BJ (cell line): Measurements from ENCODE around the gene KRTAP5-7. TPM values are rescaled to one million over a fixed set of nuclear protein-coding genes. Genes with fewer than 3 reads are reported as not detected.

Experiments
- CTCF ChIA-PET: fragments of 350-600 bp; formaldehyde crosslinking; extraction: SDS; loops from one replicate; lab custom pipeline; 2021; ENCODE audit warnings: antibody characterized with exemption, inconsistent platforms; lab: Yijun Ruan, JAX
- POLR2A ChIA-PET: fragments of 300-600 bp; sonication (Branson Sonifier 250); formaldehyde crosslinking; extraction: SDS; loops from one replicate; lab custom pipeline; 2021; ENCODE audit warnings: antibody characterized with exemption; lab: Charles Lee
- DNase-seq: peaks from one replicate; pipeline ENCODE4 v3.0.0-alpha.2; 2011; ENCODE audit warnings: low read depth
- H3K27me3 ChIP-seq: 2 replicates; pipeline ENCODE4 v1.6.0; 2011; ENCODE audit warnings: low read length; ENCODE audit not compliant: control insufficient read depth, insufficient read depth
- H3K36me3 ChIP-seq: 2 replicates; pipeline ENCODE4 v1.5.1; 2011; ENCODE audit warnings: low read length; ENCODE audit not compliant: control insufficient read depth, insufficient read depth
- H3K4me3 ChIP-seq: 2 replicates; pipeline ENCODE4 v1.5.1; 2011; ENCODE audit warnings: low read depth, mild to moderate bottlenecking, control low read depth, low read length
- polyA plus RNA-seq: library from polyadenylated mRNA; depleted of rRNA; stranded (reverse); fragments of >200 nt; gene quantifications from 2 replicates; pipeline ENCODE4 v1.2.3, GENCODE V29; 2011
- TF ChIP-seq, protein P1 (sequence below): IDR thresholded peaks from 2 replicates; pipeline ENCODE4 v1.5.1; 2011; ENCODE audit warnings: low read depth, mild to moderate bottlenecking, control low read depth, inconsistent platforms, low read length, moderate library complexity; ENCODE audit not compliant: insufficient read depth

The KRTAP5-7 gene
- polyA plus RNA-seq, 1 experiment = not detected

DNA sequence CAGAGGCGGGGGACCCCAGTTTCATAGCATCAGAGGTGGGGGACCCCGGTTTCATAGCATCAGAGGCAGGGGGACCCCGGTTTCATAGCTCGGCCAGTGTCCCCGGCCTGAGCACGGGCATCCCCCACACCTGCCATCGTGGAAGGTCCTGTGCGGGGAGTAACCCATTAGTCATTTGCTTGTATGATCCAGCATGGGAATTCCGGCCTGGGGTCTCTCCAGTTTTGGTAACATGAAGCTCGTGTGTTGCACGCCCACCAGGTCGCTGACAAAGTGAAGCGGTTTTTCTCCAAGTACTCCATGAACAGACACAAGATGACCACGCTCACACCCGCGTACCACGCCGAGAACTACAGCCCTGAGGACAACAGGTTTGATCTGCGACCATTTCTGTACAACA, 29.0 kb upstream of the KRTAP5-7 start:
- no peaks in the 10 kb centered on the region for H3K27me3 ChIP-seq
- TF ChIP-seq, protein P1, sequence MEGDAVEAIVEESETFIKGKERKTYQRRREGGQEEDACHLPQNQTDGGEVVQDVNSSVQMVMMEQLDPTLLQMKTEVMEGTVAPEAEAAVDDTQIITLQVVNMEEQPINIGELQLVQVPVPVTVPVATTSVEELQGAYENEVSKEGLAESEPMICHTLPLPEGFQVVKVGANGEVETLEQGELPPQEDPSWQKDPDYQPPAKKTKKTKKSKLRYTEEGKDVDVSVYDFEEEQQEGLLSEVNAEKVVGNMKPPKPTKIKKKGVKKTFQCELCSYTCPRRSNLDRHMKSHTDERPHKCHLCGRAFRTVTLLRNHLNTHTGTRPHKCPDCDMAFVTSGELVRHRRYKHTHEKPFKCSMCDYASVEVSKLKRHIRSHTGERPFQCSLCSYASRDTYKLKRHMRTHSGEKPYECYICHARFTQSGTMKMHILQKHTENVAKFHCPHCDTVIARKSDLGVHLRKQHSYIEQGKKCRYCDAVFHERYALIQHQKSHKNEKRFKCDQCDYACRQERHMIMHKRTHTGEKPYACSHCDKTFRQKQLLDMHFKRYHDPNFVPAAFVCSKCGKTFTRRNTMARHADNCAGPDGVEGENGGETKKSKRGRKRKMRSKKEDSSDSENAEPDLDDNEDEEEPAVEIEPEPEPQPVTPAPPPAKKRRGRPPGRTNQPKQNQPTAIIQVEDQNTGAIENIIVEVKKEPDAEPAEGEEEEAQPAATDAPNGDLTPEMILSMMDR = no peak
- CTCF ChIA-PET = interaction anchor here (0.6 kb wide), 1 partner anchor 1015 kb away, joined by 6 read pairs; no protein-coding TSS in a partner anchor
- POLR2A ChIA-PET = no interaction called here
- no peak overlapping the region for H3K4me3 ChIP-seq
- H3K36me3 ChIP-seq = peaks cover 38% of the 10 kb centered on the region
- no peak for DNase-seq

DNA sequence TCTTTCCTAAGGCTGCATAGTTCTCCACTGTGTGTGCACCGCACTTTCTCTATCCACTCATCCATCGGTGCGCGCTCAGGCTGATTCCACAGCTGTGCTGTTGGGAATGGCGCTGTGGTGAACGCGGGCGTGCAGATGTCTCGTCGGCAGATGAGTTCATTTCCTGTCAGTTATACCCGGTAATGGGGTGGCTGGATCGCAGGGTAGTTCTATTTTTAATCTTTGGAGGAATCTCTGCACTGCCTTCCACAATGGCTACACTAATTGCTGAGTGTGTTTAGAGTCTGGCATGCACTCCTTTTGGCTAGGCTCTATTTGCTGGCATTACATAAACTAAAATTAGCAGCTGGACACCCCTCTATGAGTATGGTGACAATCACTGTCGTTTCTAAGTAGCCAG, 27.9 kb upstream of the KRTAP5-7 start:
- DNase-seq = no peak
- no peak overlapping the region for H3K4me3 ChIP-seq
- peaks cover 38% of the 10 kb centered on the region for H3K36me3 ChIP-seq
- H3K27me3 ChIP-seq = no peaks in the 10 kb centered on the region
- ChIA-PET CTCF (interaction anchor here (0.7 kb wide), 1 partner anchor 432 kb away, joined by 3 read pairs; no protein-coding TSS in a partner anchor), POLR2A (no interaction called here)
- TF ChIP-seq, protein P1 = no peak

- POLR2A ChIA-PET = no interaction called here
- CTCF ChIA-PET = interaction anchor here (0.7 kb wide), 1 partner anchor 431 kb away, joined by 3 read pairs; no protein-coding TSS in a partner anchor
- H3K36me3 ChIP-seq = peaks cover 38% of the 10 kb centered on the region
Observed at GRCh38 chr11:71499546-71499945, 27.5 kb upstream of the KRTAP5-7 start.

DNA sequence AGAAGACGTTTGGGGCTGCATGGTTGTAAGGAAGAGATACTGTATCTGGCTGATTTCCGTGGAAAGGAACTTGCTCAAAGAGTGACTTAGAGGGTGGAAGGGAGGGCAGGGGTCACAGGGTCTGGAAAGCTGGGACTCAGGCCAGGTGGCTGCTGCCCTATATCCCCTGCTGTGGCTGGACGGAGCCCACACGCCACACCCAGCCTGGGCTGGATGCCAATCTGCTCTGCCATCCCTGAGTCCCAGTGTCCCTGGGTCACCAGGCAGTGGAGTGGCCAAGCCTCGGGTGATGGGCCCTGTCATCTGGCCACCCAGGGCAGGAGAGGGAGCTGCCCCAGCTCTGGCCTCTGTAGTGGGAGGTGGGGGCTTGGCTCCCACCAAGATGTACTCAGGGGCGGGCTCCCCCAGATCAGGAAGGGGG, 26.5 kb upstream of the KRTAP5-7 start:
- TF ChIP-seq, protein P1 = no peak
- peaks cover 34% of the 10 kb centered on the region for H3K36me3 ChIP-seq
- no peak overlapping the region for H3K4me3 ChIP-seq
- no peaks in the 10 kb centered on the region for H3K27me3 ChIP-seq
- ChIA-PET CTCF (interaction anchor here (0.8 kb wide), 1 partner anchor 9 kb away, joined by 3 read pairs; no protein-coding TSS in a partner anchor), POLR2A (no interaction called here)
- DNase-seq = no peak

More at GRCh38 chr11:71499546-71499945, 27.5 kb upstream of the KRTAP5-7 start:
- TF ChIP-seq, protein P1 = no peak
- no peaks in the 10 kb centered on the region for H3K27me3 ChIP-seq
- no peak overlapping the region for H3K4me3 ChIP-seq
- no peak for DNase-seq

DNA sequence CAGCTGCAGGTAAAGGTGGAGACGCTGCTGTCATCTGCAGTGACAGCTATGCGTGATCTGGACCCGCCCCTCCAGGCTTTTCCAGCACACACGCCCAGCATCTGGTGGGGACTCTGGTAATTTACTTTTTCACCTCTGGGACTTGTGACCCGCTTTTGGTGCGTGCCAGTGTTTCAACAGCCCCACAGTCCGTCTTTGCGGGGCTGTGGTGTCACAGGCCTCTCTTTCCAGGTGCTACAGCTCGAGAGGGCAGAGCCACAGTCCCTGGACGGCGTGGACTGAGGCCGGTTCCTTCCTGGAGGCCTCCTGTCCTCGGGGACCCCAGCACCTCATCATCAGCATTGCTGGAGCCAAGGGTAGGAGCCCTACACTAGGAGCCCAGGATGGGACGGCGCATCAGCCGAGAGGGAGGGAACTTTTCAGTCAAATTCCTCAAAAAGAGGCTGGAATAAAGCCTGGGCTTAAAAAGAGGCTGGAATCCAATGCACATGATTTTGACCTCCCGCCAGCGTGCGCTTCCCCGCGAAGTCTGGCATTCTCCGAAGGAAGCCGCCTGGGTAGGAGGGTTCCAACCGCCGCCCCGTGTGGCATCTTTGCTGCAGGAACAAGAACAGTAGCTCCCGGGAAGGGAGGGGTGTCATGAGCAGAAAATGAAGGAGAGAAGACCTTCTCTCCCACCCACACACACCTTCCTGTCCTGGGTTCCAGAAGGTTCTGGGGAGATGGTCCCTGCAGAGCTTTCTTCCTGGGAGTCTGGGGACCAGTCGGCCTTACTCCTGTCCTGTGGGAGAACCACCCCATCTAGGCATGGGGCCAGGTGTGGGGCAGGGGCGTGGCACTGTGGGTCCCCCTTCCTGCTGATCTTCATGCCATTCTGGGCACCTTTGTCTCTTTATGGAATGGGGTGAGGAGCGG, 25.7 kb upstream of the KRTAP5-7 start:
- TF ChIP-seq, protein P1 = no peak
- Histone ChIP-seq H3K36me3 (peaks cover 31% of the 10 kb centered on the region), H3K4me3 (no peak overlapping the region), H3K27me3 (no peaks in the 10 kb centered on the region)
- ChIA-PET CTCF (interaction anchor here (0.8 kb wide), 1 partner anchor 9 kb away, joined by 3 read pairs; no protein-coding TSS in a partner anchor), POLR2A (no interaction called here)
- DNase-seq = no peak
